HepG2 (cell line): ENCODE data around the gene RALY. TPM values are rescaled to one million over a fixed set of nuclear protein-coding genes. Genes with fewer than 3 reads are reported as not detected.

Experiments
- ATAC-seq: fragments of 200-7000 bp; cut with Tn5 transposase; 3 replicates; pipeline ENCODE4 v1.9.1; 2020; ENCODE audit warnings: mild to moderate bottlenecking, moderate library complexity
- BruUV-seq: library from RNA; stranded (reverse); fragments of 400-500 nt; replicated peaks from 2 replicates; lab custom pipeline; 2021; lab: Mats Ljungman, UMichigan
- CTCF ChIA-PET: fragments of 300-600 bp; formaldehyde crosslinking; extraction: SDS; loops from one replicate; lab custom pipeline; 2021; ENCODE audit warnings: low total read pairs, inconsistent platforms, low intra/inter-chr PET ratio; lab: Yijun Ruan, JAX
- POLR2A ChIA-PET: fragments of 350-600 bp; sonication (Branson Sonifier 250); formaldehyde crosslinking; loops from one replicate; lab custom pipeline; 2020; ENCODE audit warnings: antibody characterized with exemption, inconsistent platforms; lab: Yijun Ruan, JAX
- DNase-seq: peaks from one replicate; pipeline ENCODE4 v3.0.0-alpha.2; 2015; ENCODE audit warnings: low spot score
- FAIRE-seq: peaks from 3 replicates; lab custom pipeline; 2011; peaks lifted over from hg19 to GRCh38; lab: Jason Lieb, UNC
- H2AFZ ChIP-seq: one replicate; pipeline ENCODE4 v1.6.1; 2011; ENCODE audit warnings: low read length, inconsistent platforms
- H3K27ac ChIP-seq: fragments of 300-600 bp; 3 replicates; pipeline ENCODE4 v1.8.0; 2011; ENCODE audit warnings: mixed run types, mild to moderate bottlenecking, mixed read lengths, low read length, inconsistent platforms; ENCODE audit not compliant: insufficient read depth; ENCODE audit errors: extremely low read length
- H3K27me3 ChIP-seq, 2 experiments: fragments of 200-600 bp in 1 of 2; 2 replicates in 1 of 2; 3 replicates in 1 of 2; pipeline versions ENCODE4 v1.6.0 to v1.8.0; 2011; ENCODE audit warnings: low read length in 2 of 2, mild to moderate bottlenecking in 2 of 2, moderate library complexity in 2 of 2, inconsistent platforms in 1 of 2; ENCODE audit not compliant: insufficient read depth in 2 of 2, control insufficient read depth in 1 of 2
- H3K36me3 ChIP-seq, 2 experiments: fragments of 200-600 bp in 1 of 2; replicated peaks in 1 of 2; 2 replicates in 1 of 2; 3 replicates in 1 of 2; pipeline versions ENCODE4 v1.5.1 to v1.8.0; 2011; ENCODE audit warnings: low read length in 2 of 2, inconsistent platforms in 1 of 2; ENCODE audit not compliant: insufficient read depth in 2 of 2, control insufficient read depth in 1 of 2
- H3K4me1 ChIP-seq: 2 replicates; pipeline ENCODE4 v1.5.1; 2012; ENCODE audit warnings: low read length, inconsistent platforms; ENCODE audit not compliant: insufficient read depth
- H3K4me2 ChIP-seq: 2 replicates; pipeline ENCODE4 v1.6.0; 2011; ENCODE audit warnings: low read depth, low read length, inconsistent platforms
- H3K4me3 ChIP-seq, 3 experiments: fragments of 200-600 bp in 1 of 3; sonication (generic), shearing (Covaris generic) in 1 of 3; replicated peaks in 1 of 3; 2 replicates each; pipeline ENCODE4 v1.5.1; 2011 to 2016; ENCODE audit warnings: low read length in 3 of 3, inconsistent platforms in 2 of 3, low read depth in 2 of 3, mild to moderate bottlenecking in 2 of 3, control low read depth in 1 of 3, mixed read lengths in 1 of 3; ENCODE audit not compliant: insufficient read depth in 1 of 3
- H3K79me2 ChIP-seq: one replicate; pipeline ENCODE4 v1.6.1; 2011; ENCODE audit warnings: low read length, inconsistent platforms; ENCODE audit not compliant: insufficient read depth
- H3K9ac ChIP-seq: 2 replicates; pipeline ENCODE4 v1.6.0; 2011; ENCODE audit warnings: mild to moderate bottlenecking, low read depth, low read length, inconsistent platforms; ENCODE audit not compliant: insufficient read depth
- H3K9me3 ChIP-seq: 2 replicates; pipeline ENCODE4 v1.5.1; 2012; ENCODE audit warnings: mild to moderate bottlenecking, low read length
- H4K20me1 ChIP-seq: 2 replicates; pipeline ENCODE4 v1.6.0; 2011; ENCODE audit warnings: inconsistent platforms, mild to moderate bottlenecking, low read length, moderate library complexity; ENCODE audit not compliant: insufficient read depth
- HOXA5 ChIP-seq: sonication (generic); formaldehyde crosslinking; IDR thresholded peaks from 2 replicates; pipeline ENCODE4 v1.4.0; 2020; ENCODE audit warnings: missing genetic modification reagents
- IRX3 ChIP-seq: sonication (generic); formaldehyde crosslinking; IDR thresholded peaks from 2 replicates; pipeline ENCODE4 v1.8.1; 2023; ENCODE audit warnings: mild to moderate bottlenecking, low read depth, missing genetic modification reagents, borderline replicate concordance
- KAT7 ChIP-seq: IDR thresholded peaks from 2 replicates; pipeline ENCODE4 v1.6.1; 2018; ENCODE audit warnings: borderline replicate concordance, missing compliant biosample characterization
- KMT2A ChIP-seq: sonication (generic); formaldehyde crosslinking; IDR thresholded peaks from 2 replicates; pipeline ENCODE4 v1.4.0; 2020; ENCODE audit warnings: missing genetic modification reagents
- MBD4 ChIP-seq: IDR thresholded peaks from 2 replicates; pipeline ENCODE4 v1.6.1; 2012; ENCODE audit warnings: low read length, inconsistent platforms, borderline replicate concordance
- NPAS2 ChIP-seq: sonication (generic); formaldehyde crosslinking; IDR thresholded peaks from 2 replicates; pipeline ENCODE4 v1.8.0; 2022; ENCODE audit warnings: mild to moderate bottlenecking, missing genetic modification reagents, borderline replicate concordance
- PAX8 ChIP-seq: sonication (generic); formaldehyde crosslinking; IDR thresholded peaks from 2 replicates; pipeline ENCODE4 v1.8.0; 2022; ENCODE audit warnings: mild to moderate bottlenecking, missing genetic modification reagents, borderline replicate concordance
- POLR2A ChIP-seq, 2 experiments: IDR thresholded peaks; 2 replicates each; pipeline ENCODE4 v1.6.1; 2011; ENCODE audit warnings: low read depth in 2 of 2, low read length in 2 of 2, mild to moderate bottlenecking in 1 of 2, moderate library complexity in 1 of 2; ENCODE audit not compliant: insufficient read depth in 1 of 2
- POLR2G ChIP-seq: fragments of 200-400 bp; formaldehyde crosslinking; IDR thresholded peaks from 2 replicates; pipeline ENCODE4 v1.6.1; 2018; ENCODE audit warnings: mild to moderate bottlenecking, low read depth, low read length, moderate library complexity
- SRF ChIP-seq: IDR thresholded peaks from 2 replicates; pipeline ENCODE4 v1.6.1; 2011; ENCODE audit warnings: mild to moderate bottlenecking, low read depth, low read length, moderate library complexity
- THAP11 ChIP-seq: IDR thresholded peaks from 2 replicates; pipeline ENCODE4 v1.6.1; 2016; ENCODE audit warnings: missing biosample characterization, missing genetic modification reagents
- ZBTB26 ChIP-seq: IDR thresholded peaks from 2 replicates; pipeline ENCODE4 v1.6.1; 2016; ENCODE audit warnings: missing compliant biosample characterization, missing genetic modification reagents, borderline replicate concordance
- ZIK1 ChIP-seq: sonication (generic); formaldehyde crosslinking; IDR thresholded peaks from 2 replicates; pipeline ENCODE4 v1.5.0; 2020; ENCODE audit warnings: mild to moderate bottlenecking, low read depth, missing genetic modification reagents, borderline replicate concordance
- ZNF138 ChIP-seq: sonication (generic); formaldehyde crosslinking; IDR thresholded peaks from 2 replicates; pipeline ENCODE4 v1.5.0; 2020; ENCODE audit warnings: mild to moderate bottlenecking, low read depth, missing genetic modification reagents
- ZNF24 ChIP-seq: fragments of 450-650 bp; IDR thresholded peaks from 2 replicates; pipeline ENCODE4 v1.6.1; 2017; ENCODE audit warnings: antibody characterized with exemption, mild to moderate bottlenecking
- ZNF441 ChIP-seq: sonication (generic); formaldehyde crosslinking; IDR thresholded peaks from 2 replicates; pipeline ENCODE4 v1.7.0; 2021; ENCODE audit warnings: missing genetic modification reagents, borderline replicate concordance
- WGBS: methylation state at CpG from one replicate; pipeline ENCODE4 v1.1.6; 2017; ENCODE audit warnings: low lambda C conversion rate; 5-methylcytosine and 5-hydroxymethylcytosine counted together
- in situ Hi-C: cut with HindIII; loops from 2 replicates; pipeline ENCODE4 v1.10.0; 2017; ENCODE audit warnings: low pct_unique_long_range_greater_than_20kb; ENCODE audit not compliant: extremely low pct_ligation_motif_present
- intact Hi-C: fragments of 100-400 bp; cut with micrococcal nuclease; formaldehyde crosslinking; loops from one replicate; pipeline ENCODE4 v1.10.0; 2022; ENCODE audit not compliant: unreplicated experiment
- polyA plus RNA-seq, 8 experiments: library from polyadenylated mRNA; depleted of rRNA in 3 of 8; stranded (reverse) in 7 of 8; unstranded in 1 of 8; fragments of >200 nt; fragmentation: Illumina TruSeq in 4 of 8; extraction: Trizol in 4 of 8; gene quantifications; 2 replicates each; pipeline versions ENCODE4 v1.2.1 to v1.2.3, GENCODE V29; 2011 to 2016; ENCODE audit warnings: low read depth in 4 of 8, missing spikeins in 1 of 8, mixed read lengths in 1 of 8; ENCODE audit not compliant: insufficient read depth in 1 of 8
- total RNA-seq, 5 experiments: library from RNA; depleted of rRNA; stranded (reverse); fragments of >200 nt; fragmentation: Illumina TruSeq; extraction: Trizol; gene quantifications; 2 replicates each; pipeline ENCODE4 v1.2.3, GENCODE V29; 2016; ENCODE audit warnings: low read depth in 1 of 5

RALY gene
- total and polyA plus RNA-seq, 2 of the 13 experiments (the other 11 are each of a cell fraction or from before 2014, with no cell fraction given) = 178 to 186 TPM

DNA sequence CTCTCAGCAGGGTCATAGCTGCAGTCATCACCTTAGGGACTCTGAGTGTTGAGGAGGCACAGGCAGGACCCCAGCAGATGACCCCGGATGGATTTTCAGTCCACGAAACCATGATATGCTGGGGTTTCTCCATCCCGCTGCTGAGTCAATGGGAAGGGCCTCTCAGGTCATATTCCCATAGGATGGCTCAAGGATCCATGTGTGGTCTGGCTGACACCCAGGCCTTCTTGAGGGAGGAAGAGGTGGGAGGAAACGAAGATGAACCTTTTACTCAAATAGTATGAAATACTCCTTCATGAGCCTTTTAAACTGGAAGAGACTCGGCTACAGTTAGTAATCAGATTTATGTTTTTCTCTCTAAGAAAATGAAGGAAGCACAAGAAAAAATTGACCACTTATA lies 10.3 kb upstream of the RALY start:
- POLR2A ChIA-PET = interaction anchor here (4.2 kb wide), 1 partner anchor 9 kb away, joined by 27 read pairs; no protein-coding TSS in a partner anchor

More for the DNA sequence above, 10.3 kb upstream of the RALY start:
- Histone ChIP-seq H3K9ac (no peak overlapping the region), H3K27me3 (peaks cover 0 to 19% of the 10 kb centered on the region in 2 experiments; a peak in 1 of 5 replicates), H3K36me3 (no peaks in the 10 kb centered on the region), H3K27ac (no peak overlapping the region), H3K4me1 (no peaks in the 10 kb centered on the region), H2AFZ (no peak overlapping the region), H3K4me3 (no peak overlapping the region), H3K79me2 (no peaks in the 10 kb centered on the region), H3K9me3 (no peaks in the 10 kb centered on the region), H3K4me2 (no peak overlapping the region), H4K20me1 (no peaks in the 10 kb centered on the region)
- no peak for TF ChIP-seq ZNF441 (CRISPR knock-in tag)
- no peak for TF ChIP-seq ZBTB26 (CRISPR knock-in tag)
- TF ChIP-seq IRX3 (CRISPR knock-in tag) = no peak
- TF ChIP-seq HOXA5 (CRISPR knock-in tag) = no peak
- TF ChIP-seq ZNF138 (CRISPR knock-in tag) = no peak
- TF ChIP-seq SRF = no peak
- no peak for TF ChIP-seq PAX8
- TF ChIP-seq ZIK1 (CRISPR knock-in tag) = no peak
- no peak for TF ChIP-seq KMT2A (CRISPR knock-in tag)
- no peak for TF ChIP-seq KAT7 (CRISPR knock-in tag)
- TF ChIP-seq POLR2G = no peak
- no peak for TF ChIP-seq THAP11 (CRISPR knock-in tag)
- TF ChIP-seq POLR2A (IDR thresholded peaks at IDR 0.05; ENCODE audit: insufficient read depth in 1 of 2, low read depth in 2 of 2, low read length in 2 of 2) = no peak
- TF ChIP-seq ZNF24 = no peak
- no peak for TF ChIP-seq NPAS2 (CRISPR knock-in tag)
- TF ChIP-seq MBD4 = no peak
- intact Hi-C loops = no loop called here
- no peak for FAIRE-seq
- ATAC-seq = no peak
- WGBS = 66% methylated on average over 5 of the region's 5 CpGs
- CTCF ChIA-PET = no interaction called here
- DNase-seq = no peak
- in situ Hi-C loops = no loop called here
- no TSS peak for BruUV-seq
